ENCODE measurements around the gene OR10K1.

DNA sequence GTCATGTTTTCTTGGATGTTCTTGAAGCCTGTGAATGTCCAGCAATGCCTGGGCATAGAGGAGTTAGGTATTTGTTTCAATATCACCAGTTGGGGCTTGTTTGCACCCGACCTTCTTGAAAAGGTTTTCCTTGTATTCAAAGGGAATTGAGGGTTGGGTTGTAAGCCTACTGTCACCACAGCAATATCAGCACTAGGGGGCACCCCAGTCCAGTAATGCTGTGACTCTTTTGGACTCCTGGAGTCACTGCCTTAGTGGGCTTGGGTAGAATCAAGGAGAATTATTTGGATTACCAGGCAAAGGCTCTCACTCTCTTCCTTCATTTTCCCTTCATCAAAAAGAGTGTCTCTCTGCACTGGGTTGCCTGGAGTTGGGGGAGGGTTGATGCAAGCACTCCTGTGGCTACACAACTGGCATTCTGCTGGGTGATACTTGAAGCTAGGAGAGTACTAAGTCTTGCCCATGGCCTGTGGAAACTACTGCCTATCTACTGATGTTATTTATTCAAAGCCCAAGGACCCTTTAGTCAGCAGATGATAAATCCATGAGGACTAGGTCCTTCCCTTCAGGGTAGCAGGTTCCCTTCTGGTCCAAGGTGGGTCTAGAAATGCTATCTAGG, 44.8 kb downstream of the OR10K1 start:
- TF ChIP-seq DNMT1 (IDR thresholded peaks at IDR 0.05) = no peak
- TF ChIP-seq SUPT5H (IDR thresholded peaks at IDR 0.05) = no peak

All from K562 (cell line).